GM21786 (cell line): Measurements from ENCODE around the gene SLC27A2.

Source experiments
- ATAC-seq: cut with Tn5 transposase; IDR thresholded peaks from one replicate; pipeline ENCODE4 v1.9.1; 2021; ENCODE audit not compliant: unreplicated experiment

SLC27A2 gene

GRCh38 chr15:50260969-50261496 is 79.0 kb downstream of the SLC27A2 start:
- peak; percentile 56 for ATAC-seq

GRCh38 chr15:50261981-50262380 is 80.0 kb downstream of the SLC27A2 start:
- ATAC-seq = no peak

- no peak for ATAC-seq
Measured at GRCh38 chr15:50262533-50262932, 80.5 kb downstream of the SLC27A2 start.

- no peak for ATAC-seq
Measured at GRCh38 chr15:50265620-50266019, 83.6 kb downstream of the SLC27A2 start, which contains the start of gene HDC. Gene HDC (minus strand): TSS chr15:50265726. CDS start chr15:50265623, 103 bp downstream.

GRCh38 chr15:50267577-50267976 is 85.6 kb downstream of the SLC27A2 start:
- ATAC-seq = no peak

- no peak for ATAC-seq
Measured at GRCh38 chr15:50275091-50275490, 93.1 kb downstream of the SLC27A2 start.

GRCh38 chr15:50275908-50276307 is 93.9 kb downstream of the SLC27A2 start:
- no peak for ATAC-seq

GRCh38 chr15:50277370-50277769 is 95.4 kb downstream of the SLC27A2 start:
- ATAC-seq = no peak

GRCh38 chr15:50278496-50278895 is 96.5 kb downstream of the SLC27A2 start:
- no peak for ATAC-seq

GRCh38 chr15:50280271-50280670 is 98.3 kb downstream of the SLC27A2 start:
- no peak for ATAC-seq

- no peak for ATAC-seq
Measured at GRCh38 chr15:50281427-50281826, 99.4 kb downstream of the SLC27A2 start.
